NCI-H2227 treated with DMSO at 0.1 percent for 48 hours (cell line): ENCODE results near the gene ZNF292.
"Not testable (repeated sequence)": the region's sequence is repeated elsewhere in the genome, so short reads cannot be mapped to it uniquely, and the experiment has no call there.

Experiments
- DNase-seq: peaks from one replicate; lab custom pipeline; 2025; lab: John Stamatoyannopoulos, UW

Gene ZNF292

GRCh38 chr6:87213364-87213763 is 58.0 kb downstream of the ZNF292 start:
- no peak for DNase-seq

- DNase-seq, result no peak
These were observed 59.5 kb downstream of the ZNF292 start for GRCh38 chr6:87214831-87215230.

DNA sequence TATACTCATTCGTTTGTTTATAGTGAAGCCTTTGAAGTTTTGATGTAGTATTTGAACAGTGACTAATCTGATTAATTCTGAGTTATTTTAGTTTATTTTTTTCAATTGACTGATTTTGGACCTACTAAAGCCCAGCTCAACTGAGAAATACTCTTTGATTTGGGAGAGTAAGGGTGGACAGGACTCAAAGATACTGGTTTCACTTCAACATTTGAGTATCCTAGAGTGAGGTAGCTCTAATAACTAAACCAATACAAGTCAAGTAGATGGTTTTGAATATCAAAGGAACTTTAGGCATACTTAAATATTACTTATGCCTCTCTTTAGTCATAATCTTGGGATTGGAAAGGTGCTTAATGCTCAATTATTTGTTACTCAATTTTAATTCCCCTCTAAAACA is 65.6 kb downstream of the ZNF292 start:
- no peak for DNase-seq

DNA sequence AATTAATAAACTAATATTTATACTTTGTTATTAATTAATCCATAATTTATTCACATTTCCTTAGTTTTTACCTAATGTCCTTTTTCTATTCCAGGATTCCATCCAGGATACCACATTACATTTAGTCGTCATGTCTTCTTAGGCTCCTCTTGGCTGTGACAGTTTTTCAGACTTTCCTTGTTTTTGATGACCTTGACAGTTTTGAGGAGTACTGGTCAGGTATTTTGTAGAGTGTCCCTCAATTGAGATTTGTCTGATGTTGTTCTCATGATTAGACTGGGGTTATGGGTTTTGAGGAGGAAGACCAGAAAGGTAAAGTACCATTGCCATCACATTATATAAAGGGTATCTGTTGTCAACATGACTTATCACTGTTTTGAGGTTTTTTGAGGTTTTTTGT is 67.3 kb downstream of the ZNF292 start:
- DNase-seq, result no peak

- DNase-seq, result no peak
These were observed 69.6 kb downstream of the ZNF292 start for GRCh38 chr6:87224971-87225370.

- no peak for DNase-seq
These were observed 70.1 kb downstream of the ZNF292 start for GRCh38 chr6:87225511-87225910.

DNA sequence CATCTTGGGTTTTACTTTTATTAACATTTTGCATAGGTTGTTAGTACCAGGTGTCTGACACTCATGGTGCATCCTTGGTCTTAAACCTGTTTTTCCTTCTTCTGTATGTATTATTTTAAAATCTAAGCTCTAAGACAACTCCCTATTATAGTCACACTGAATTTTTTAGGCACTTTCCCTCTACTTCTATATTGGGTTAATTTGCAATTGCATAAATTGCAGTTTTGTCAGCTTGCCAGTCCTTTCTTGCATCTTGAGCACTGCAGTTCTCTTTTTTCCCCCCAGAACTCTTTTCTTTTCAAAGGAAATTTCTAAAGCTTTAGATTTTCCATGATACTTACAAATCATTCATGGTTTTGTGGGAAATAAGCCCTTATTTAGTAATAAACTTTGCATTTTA is 70.6 kb downstream of the ZNF292 start:
- no peak for DNase-seq

GRCh38 chr6:87230801-87231200 is 75.4 kb downstream of the ZNF292 start:
- no peak for DNase-seq

DNA sequence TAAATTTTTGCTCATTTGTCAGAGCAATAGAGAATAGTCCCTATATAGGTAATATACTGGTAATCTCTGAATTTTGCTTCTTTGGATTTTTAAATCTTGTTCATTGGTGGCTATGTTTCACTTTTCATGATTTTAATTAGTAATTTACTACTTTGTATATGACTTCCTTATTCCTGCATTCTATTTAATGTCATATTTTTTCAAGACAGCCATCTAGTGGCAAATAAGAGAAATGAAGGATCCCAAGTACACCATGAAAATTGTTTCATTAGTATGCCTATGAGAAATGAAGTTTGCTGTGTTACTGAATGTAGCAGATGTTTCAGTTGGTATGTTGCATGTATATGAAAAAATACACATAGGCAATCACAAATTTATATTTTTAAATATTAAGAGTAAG is 82.4 kb downstream of the ZNF292 start:
- peak; percentile 17 for DNase-seq

DNA sequence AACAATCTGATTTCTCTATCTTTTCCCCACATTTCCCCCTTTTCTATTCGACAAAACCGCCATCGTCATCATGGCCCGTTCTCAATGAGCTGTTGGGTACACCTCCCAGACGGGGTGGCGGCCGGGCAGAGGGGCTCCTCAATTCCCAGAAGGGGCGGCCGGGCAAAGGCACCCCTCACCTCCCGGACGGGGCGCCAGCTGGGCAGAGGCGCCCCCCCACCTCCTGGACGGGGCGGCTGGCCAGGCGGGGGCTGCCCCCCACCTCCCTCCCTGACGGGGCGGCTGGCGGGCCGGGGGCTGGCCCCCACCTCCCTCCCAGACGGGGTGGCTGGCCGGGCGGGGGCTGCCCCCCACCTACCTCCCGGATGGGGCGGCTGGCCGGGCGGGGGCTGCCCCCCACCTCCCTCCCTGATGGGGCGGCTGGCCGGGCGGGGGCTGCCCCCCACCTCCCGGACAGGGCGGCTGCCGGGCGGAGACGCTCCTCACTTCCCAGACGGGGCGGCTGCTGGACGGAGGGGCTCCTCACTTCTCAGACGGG is 83.8 kb downstream of the ZNF292 start:
- not testable (repeated sequence) for DNase-seq

DNA sequence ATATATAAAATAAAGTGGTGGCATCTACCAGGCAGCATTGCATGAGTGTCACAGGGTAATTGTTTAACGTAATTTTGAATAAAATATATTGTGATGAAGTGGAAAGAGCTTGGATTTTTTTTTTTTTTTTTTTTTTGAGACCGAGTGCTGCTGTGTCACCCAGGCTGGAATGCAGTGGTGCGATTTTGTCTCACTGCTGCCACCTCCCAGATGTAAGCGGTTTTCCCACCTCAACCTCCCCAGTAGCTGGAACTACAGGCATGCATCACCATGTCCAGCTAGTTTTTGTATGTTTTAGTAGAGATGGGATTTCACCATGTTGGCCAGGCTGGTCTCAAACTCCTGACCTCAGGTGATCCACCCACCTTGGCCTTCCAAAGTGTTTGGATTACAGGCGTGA is 85.9 kb downstream of the ZNF292 start:
- no peak for DNase-seq

DNA sequence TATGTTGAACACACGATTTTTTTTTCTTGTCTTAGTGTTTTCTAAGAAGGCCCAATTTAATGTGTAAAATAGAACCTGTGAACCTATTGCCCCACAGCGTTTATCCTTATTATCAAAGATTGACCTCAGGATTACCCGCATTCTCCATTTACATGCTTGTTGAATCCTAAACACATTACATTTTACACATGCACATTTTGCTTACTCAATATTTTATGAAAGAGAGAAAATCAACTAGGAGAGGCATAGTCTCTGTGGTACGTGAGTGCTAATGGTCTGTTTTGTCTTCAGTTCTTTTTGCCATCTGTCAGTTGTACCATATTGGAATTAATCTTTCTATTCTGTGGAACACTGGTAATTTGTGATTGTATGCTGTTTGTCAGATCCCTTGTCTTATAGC is 86.9 kb downstream of the ZNF292 start:
- DNase-seq, result no peak

GRCh38 chr6:87243812-87244211 is 88.4 kb downstream of the ZNF292 start:
- no peak for DNase-seq

DNA sequence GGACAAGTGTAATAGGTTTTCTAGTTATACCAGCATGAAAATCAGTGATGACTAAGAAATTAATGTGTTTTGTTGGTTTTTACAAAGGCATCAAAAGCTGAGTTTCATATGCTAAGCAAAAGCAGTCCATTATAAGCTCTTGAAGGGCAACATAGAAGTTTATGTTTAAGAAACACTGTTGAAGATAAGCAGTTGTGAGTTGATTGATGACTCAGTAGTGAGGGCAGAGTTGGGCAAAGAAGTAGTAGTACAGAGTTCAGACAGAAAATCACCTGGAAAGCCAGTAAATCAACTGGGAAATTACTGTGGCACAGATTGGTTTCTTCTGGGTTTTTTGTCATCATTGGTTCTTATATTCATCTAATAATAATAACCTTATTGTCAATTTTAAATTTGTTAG is 89.0 kb downstream of the ZNF292 start:
- no peak for DNase-seq

DNA sequence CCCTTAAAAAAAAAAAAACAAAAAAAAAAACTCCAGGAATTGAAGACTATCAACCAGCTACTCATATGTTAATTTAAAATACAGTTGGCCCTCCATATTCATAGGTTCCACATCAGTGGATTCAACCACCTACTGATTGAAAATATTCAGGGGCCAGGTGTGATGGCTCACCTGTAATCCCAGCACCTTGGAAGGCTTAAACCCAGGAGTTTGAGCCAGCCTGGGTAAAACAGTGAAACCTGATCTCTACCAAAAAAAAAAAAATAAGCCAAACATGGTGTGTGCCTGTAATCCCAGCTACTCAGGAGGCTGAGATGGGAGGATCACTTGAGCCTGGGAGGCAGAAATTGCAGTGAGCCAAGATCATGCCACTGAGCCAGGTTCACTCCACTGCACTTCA is 94.7 kb downstream of the ZNF292 start:
- no peak for DNase-seq

DNA sequence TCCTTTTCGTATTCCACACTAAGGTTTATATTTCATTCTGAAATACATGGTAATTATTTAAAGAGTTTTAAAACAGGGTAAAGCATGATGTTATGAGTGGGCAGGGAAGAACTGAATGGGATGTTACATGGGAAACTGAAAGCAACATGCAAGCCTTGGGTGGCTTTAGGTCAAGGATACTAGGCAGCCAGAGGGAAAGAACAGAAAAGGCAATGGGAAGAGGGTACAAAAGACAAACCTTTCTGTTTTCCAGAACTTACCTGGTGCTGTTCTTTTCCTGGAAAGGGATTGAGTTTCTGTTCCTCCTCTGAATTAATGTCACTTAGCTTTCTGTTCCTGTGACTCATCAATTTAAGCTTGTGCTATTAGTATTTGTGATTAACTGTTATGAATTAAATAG is 95.9 kb downstream of the ZNF292 start:
- no peak for DNase-seq

GRCh38 chr6:87251725-87252124 is 96.4 kb downstream of the ZNF292 start:
- no peak for DNase-seq

DNA sequence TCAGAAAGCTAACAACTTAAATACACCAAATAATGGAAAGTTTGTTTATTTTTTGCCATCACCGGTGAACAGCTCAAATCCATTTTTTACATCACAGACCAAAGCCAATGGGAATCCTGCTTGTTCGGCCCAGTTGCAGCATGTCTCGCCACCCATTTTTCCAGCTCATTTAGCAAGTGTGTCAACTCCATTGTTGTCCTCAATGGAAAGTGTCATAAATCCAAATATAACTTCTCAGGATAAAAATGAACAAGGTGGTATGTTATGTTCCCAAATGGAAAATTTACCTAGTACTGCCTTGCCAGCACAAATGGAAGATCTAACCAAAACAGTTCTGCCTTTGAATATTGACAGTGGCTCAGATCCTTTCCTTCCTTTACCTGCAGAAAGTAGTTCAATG is 101.7 kb downstream of the ZNF292 start:
- no peak for DNase-seq

- no peak for DNase-seq
These were observed 102.2 kb downstream of the ZNF292 start for GRCh38 chr6:87257565-87257964.

DNA sequence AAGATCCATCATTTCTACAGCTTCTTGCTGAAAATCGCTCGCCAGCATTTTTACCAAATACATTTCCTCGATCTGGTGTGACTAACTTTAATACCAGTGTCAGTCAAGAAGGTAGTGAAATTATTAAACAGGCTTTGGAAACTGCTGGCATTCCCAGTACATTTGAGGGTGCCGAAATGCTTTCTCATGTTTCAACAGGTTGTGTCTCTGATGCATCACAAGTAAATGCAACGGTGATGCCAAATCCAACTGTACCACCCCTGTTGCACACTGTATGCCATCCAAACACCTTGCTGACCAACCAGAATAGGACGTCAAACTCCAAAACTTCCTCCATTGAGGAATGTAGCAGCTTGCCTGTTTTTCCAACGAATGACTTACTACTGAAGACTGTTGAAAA is 102.6 kb downstream of the ZNF292 start:
- DNase-seq, result no peak

DNA sequence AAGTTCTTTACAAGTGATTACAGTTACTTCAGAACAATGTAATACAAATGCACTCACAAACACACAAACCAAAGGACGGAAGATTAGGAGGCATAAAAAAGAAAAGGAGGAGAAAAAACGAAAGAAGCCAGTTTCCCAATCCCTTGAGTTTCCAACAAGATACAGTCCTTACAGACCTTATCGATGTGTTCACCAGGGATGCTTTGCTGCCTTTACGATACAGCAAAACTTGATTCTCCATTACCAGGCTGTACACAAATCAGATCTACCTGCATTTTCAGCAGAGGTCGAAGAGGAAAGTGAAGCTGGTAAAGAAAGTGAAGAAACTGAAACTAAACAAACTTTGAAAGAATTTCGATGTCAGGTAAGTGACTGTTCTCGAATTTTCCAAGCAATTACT is 104.4 kb downstream of the ZNF292 start:
- no peak for DNase-seq

DNA sequence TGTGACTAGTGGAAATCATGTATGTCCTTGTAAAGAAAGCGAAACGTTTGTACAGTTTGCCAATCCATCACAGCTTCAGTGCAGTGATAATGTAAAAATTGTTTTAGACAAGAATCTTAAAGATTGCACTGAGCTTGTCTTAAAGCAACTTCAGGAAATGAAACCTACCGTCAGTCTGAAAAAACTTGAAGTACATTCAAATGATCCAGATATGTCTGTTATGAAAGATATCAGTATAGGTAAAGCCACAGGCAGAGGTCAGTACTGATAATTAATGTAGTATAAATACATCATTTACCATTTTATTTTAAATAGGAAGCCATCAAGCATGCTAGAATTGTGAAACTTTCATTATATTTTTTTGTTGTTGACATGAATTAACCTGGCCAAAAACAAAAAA is 106.2 kb downstream of the ZNF292 start:
- no peak for DNase-seq

GRCh38 chr6:87264481-87264880 is 109.1 kb downstream of the ZNF292 start:
- no peak for DNase-seq

DNA sequence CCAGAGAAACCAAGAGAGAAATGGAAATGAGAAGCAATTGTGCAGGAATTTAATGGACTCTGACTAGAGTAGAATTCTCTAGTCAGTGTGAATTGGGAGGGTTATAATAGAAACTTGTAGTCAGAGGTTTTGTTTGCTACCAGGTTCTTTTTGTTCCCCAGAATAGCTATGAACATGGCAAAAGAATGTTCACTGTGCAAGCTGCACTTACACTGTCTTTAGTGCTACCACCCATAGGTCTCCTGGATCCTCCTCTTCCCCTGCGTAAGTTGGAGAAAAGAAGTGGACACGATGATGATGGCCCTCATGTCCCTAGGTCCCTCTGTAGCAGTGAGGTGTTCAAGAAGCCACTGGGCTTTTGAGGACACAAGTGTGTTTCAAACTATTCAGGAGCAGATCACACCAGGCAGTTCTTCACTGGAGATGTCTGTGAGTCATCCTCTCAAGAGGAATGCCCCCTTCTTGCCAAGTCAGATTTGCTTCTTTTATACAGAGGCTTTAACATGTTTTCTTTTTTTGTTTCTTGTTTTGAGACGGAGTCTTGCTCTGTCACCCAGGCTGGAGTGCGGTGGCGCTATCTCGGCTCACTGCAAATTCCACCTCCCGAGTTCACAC is 119.4 kb downstream of the ZNF292 start:
- no peak for DNase-seq

DNA sequence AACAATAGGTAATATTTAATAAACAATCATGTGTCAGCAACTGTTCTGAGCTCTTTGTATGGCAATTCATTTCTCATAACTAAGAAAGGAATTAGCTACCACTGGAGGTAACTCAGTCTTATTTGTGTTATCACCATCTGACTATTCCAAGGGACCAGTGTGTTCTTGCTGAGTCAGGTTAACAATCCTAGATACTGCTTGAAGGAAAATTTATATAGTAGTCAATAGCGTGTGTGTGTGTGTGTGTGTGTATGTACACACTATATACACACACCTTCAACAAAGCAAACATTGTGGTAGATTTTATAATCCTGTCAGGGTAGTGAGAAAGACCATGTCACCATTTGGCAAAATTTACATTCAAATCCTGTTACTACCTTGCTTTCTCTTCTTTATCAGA is 121.3 kb downstream of the ZNF292 start:
- no peak for DNase-seq
